ENCODE measurements around the gene ERBB3.

DNA sequence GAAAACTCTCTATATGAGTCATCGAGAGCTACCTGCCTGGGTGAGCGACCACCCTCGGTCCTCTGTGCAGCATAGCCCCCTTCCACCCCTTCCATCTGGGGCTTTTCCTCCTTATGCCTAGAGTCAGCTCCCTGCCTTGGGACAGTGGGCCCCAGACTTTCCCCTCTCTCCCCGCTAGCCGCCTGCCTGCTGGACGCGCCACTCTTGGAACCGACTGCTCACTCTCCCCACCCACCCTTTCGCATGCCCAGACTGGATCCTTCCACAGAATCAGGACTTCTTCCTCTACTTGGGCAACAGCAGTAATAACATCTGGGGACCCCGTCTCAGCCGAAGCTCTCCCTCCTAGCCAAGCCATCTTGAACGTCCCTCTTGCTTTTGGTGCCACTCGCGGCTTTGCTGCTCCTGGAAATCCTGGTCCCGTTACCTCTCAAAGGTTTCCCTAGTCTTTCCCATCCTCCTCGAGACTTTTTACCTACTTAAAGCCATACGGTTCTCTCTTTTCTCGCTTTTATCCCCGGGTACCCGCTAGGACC, 48.8 kb downstream of the ERBB3 start:
- no peak for TF ChIP-seq CTCF (IDR thresholded peaks at IDR 0.05; ENCODE audit: insufficient read depth, low read length)
- no peak for TF ChIP-seq POLR2AphosphoS5 (IDR thresholded peaks at IDR 0.05; ENCODE audit: low read depth)
- TF ChIP-seq SPI1 (IDR thresholded peaks at IDR 0.05; ENCODE audit: borderline replicate concordance, low read depth), result no peak
- TF ChIP-seq, protein P1, sequence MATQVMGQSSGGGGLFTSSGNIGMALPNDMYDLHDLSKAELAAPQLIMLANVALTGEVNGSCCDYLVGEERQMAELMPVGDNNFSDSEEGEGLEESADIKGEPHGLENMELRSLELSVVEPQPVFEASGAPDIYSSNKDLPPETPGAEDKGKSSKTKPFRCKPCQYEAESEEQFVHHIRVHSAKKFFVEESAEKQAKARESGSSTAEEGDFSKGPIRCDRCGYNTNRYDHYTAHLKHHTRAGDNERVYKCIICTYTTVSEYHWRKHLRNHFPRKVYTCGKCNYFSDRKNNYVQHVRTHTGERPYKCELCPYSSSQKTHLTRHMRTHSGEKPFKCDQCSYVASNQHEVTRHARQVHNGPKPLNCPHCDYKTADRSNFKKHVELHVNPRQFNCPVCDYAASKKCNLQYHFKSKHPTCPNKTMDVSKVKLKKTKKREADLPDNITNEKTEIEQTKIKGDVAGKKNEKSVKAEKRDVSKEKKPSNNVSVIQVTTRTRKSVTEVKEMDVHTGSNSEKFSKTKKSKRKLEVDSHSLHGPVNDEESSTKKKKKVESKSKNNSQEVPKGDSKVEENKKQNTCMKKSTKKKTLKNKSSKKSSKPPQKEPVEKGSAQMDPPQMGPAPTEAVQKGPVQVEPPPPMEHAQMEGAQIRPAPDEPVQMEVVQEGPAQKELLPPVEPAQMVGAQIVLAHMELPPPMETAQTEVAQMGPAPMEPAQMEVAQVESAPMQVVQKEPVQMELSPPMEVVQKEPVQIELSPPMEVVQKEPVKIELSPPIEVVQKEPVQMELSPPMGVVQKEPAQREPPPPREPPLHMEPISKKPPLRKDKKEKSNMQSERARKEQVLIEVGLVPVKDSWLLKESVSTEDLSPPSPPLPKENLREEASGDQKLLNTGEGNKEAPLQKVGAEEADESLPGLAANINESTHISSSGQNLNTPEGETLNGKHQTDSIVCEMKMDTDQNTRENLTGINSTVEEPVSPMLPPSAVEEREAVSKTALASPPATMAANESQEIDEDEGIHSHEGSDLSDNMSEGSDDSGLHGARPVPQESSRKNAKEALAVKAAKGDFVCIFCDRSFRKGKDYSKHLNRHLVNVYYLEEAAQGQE (IDR thresholded peaks at IDR 0.05; ENCODE audit: insufficient replicate concordance, low read depth), result no peak
- no peak for TF ChIP-seq GABPA (IDR thresholded peaks at IDR 0.05; ENCODE audit: low read depth)

Measured in HL-60 (cell line).